Rectal smooth muscle tissue (tissue), 1 donor: Measurements from ENCODE around the gene TSPAN14.

Experiments
- H3K27ac ChIP-seq: one replicate; pipeline ENCODE4 v1.7.0; 2013; ENCODE audit warnings: low read depth, low read length, inconsistent platforms
- H3K27me3 ChIP-seq: one replicate; pipeline ENCODE4 v1.7.0; 2013; ENCODE audit warnings: low read length; ENCODE audit not compliant: control insufficient read depth, insufficient read depth
- H3K36me3 ChIP-seq: one replicate; pipeline ENCODE4 v1.7.0; 2013; ENCODE audit warnings: low read length; ENCODE audit not compliant: control insufficient read depth, insufficient read depth
- H3K4me1 ChIP-seq: one replicate; pipeline ENCODE4 v1.7.0; 2013; ENCODE audit warnings: low read length; ENCODE audit not compliant: control insufficient read depth, insufficient read depth
- H3K4me3 ChIP-seq: one replicate; pipeline ENCODE4 v1.7.0; 2013; ENCODE audit warnings: low read length
- H3K9ac ChIP-seq: one replicate; pipeline ENCODE4 v1.7.0; 2013; ENCODE audit warnings: low read length

Gene TSPAN14

GRCh38 chr10:80515941-80516340, 61.8 kb downstream of the TSPAN14 start:
- Histone ChIP-seq H3K36me3 (peaks cover 35% of the 10 kb centered on the region), H3K4me3 (no peak overlapping the region), H3K4me1 (no peaks in the 10 kb centered on the region), H3K27ac (no peak overlapping the region), H3K27me3 (no peaks in the 10 kb centered on the region), H3K9ac (no peak overlapping the region)

GRCh38 chr10:80516506-80517075, 62.5 kb downstream of the TSPAN14 start:
- H3K9ac ChIP-seq, result no peak overlapping the region
- peaks cover 35% of the 10 kb centered on the region for H3K36me3 ChIP-seq
- no peaks in the 10 kb centered on the region for H3K27me3 ChIP-seq
- no peak overlapping the region for H3K4me3 ChIP-seq
- no peaks in the 10 kb centered on the region for H3K4me1 ChIP-seq
- H3K27ac ChIP-seq, result no peak overlapping the region

GRCh38 chr10:80517416-80518142, 63.5 kb downstream of the TSPAN14 start:
- no peak overlapping the region for H3K4me3 ChIP-seq
- no peaks in the 10 kb centered on the region for H3K4me1 ChIP-seq
- no peak overlapping the region for H3K27ac ChIP-seq
- H3K36me3 ChIP-seq, result peaks cover 31% of the 10 kb centered on the region
- H3K27me3 ChIP-seq, result no peaks in the 10 kb centered on the region
- H3K9ac ChIP-seq, result no peak overlapping the region

GRCh38 chr10:80518143-80518806, 64.2 kb downstream of the TSPAN14 start:
- Histone ChIP-seq H3K36me3 (peaks cover 24% of the 10 kb centered on the region), H3K27me3 (no peaks in the 10 kb centered on the region), H3K9ac (no peak overlapping the region), H3K4me1 (no peaks in the 10 kb centered on the region), H3K4me3 (no peak overlapping the region), H3K27ac (no peak overlapping the region)

- Histone ChIP-seq H3K27me3 (no peaks in the 10 kb centered on the region), H3K4me1 (no peaks in the 10 kb centered on the region), H3K9ac (no peak overlapping the region), H3K4me3 (no peak overlapping the region), H3K27ac (no peak overlapping the region), H3K36me3 (peaks cover 24% of the 10 kb centered on the region)
These were observed 64.8 kb downstream of the TSPAN14 start for GRCh38 chr10:80518807-80519360.

- Histone ChIP-seq H3K9ac (no peak overlapping the region), H3K4me1 (no peaks in the 10 kb centered on the region), H3K36me3 (peaks cover 15% of the 10 kb centered on the region), H3K27me3 (no peaks in the 10 kb centered on the region), H3K4me3 (no peak overlapping the region), H3K27ac (no peak overlapping the region)
These were observed 66.0 kb downstream of the TSPAN14 start for GRCh38 chr10:80519936-80520650.

- no peak overlapping the region for H3K27ac ChIP-seq
- no peaks in the 10 kb centered on the region for H3K4me1 ChIP-seq
- peaks cover 15% of the 10 kb centered on the region for H3K36me3 ChIP-seq
- H3K4me3 ChIP-seq, result no peak overlapping the region
- no peak overlapping the region for H3K9ac ChIP-seq
- no peaks in the 10 kb centered on the region for H3K27me3 ChIP-seq
These were observed 66.8 kb downstream of the TSPAN14 start for GRCh38 chr10:80520661-80521470.

- H3K27me3 ChIP-seq, result no peaks in the 10 kb centered on the region
These were observed 68.8 kb downstream of the TSPAN14 start for GRCh38 chr10:80522756-80523363.

GRCh38 chr10:80523773-80524172, 69.7 kb downstream of the TSPAN14 start:
- H3K27ac ChIP-seq, result no peak overlapping the region
- no peaks in the 10 kb centered on the region for H3K27me3 ChIP-seq
- no peak overlapping the region for H3K4me3 ChIP-seq
- H3K9ac ChIP-seq, result no peak overlapping the region
- H3K4me1 ChIP-seq, result no peaks in the 10 kb centered on the region
- peaks cover 11% of the 10 kb centered on the region for H3K36me3 ChIP-seq

More at GRCh38 chr10:80522756-80523363, 68.8 kb downstream of the TSPAN14 start:
- H3K27ac ChIP-seq, result no peak overlapping the region
- no peaks in the 10 kb centered on the region for H3K4me1 ChIP-seq
- peaks cover 15% of the 10 kb centered on the region for H3K36me3 ChIP-seq
- no peak overlapping the region for H3K9ac ChIP-seq
- no peak overlapping the region for H3K4me3 ChIP-seq

- no peak overlapping the region for H3K27ac ChIP-seq
- H3K27me3 ChIP-seq, result no peaks in the 10 kb centered on the region
- no peak overlapping the region for H3K9ac ChIP-seq
- H3K4me3 ChIP-seq, result no peak overlapping the region
- H3K36me3 ChIP-seq, result peaks cover 8% of the 10 kb centered on the region
- H3K4me1 ChIP-seq, result no peaks in the 10 kb centered on the region
These were observed 70.2 kb downstream of the TSPAN14 start for GRCh38 chr10:80524190-80524909.

GRCh38 chr10:80526218-80526617, 72.1 kb downstream of the TSPAN14 start:
- no peaks in the 10 kb centered on the region for H3K4me1 ChIP-seq
- no peaks in the 10 kb centered on the region for H3K27me3 ChIP-seq
- no peak overlapping the region for H3K4me3 ChIP-seq
- peaks cover 4% of the 10 kb centered on the region for H3K36me3 ChIP-seq
- H3K27ac ChIP-seq, result no peak overlapping the region
- no peak overlapping the region for H3K9ac ChIP-seq
